ENCODE data around the gene GPC1.

Gene GPC1

GRCh38 chr2:240473211-240473610, 37.7 kb downstream of the GPC1 start:
- no peak overlapping the region for H3K4me3 ChIP-seq (ENCODE audit: low read depth, low read length)
- no peak for TF ChIP-seq CTCF (IDR thresholded peaks at IDR 0.05; ENCODE audit: low read depth, low read length, missing control alignments)
- DNase-seq (ENCODE audit: low read depth), result no peak

GRCh38 chr2:240477916-240478315, 42.5 kb downstream of the GPC1 start:
- H3K4me3 ChIP-seq (ENCODE audit: low read depth, low read length), result no peak overlapping the region
- no peak for TF ChIP-seq CTCF (IDR thresholded peaks at IDR 0.05; ENCODE audit: low read depth, low read length, missing control alignments)
- no peak for DNase-seq (ENCODE audit: low read depth)

GRCh38 chr2:240478346-240479110, 43.1 kb downstream of the GPC1 start:
- H3K4me3 ChIP-seq (ENCODE audit: low read depth, low read length), result no peak overlapping the region
- no peak for TF ChIP-seq CTCF (IDR thresholded peaks at IDR 0.05; ENCODE audit: low read depth, low read length, missing control alignments)
- no peak for DNase-seq (ENCODE audit: low read depth)

- no peak for DNase-seq (ENCODE audit: low read depth)
- no peak for TF ChIP-seq CTCF (IDR thresholded peaks at IDR 0.05; ENCODE audit: low read depth, low read length, missing control alignments)
- no peak overlapping the region for H3K4me3 ChIP-seq (ENCODE audit: low read depth, low read length)
Measured at GRCh38 chr2:240479111-240479501, 43.6 kb downstream of the GPC1 start.

- DNase-seq (ENCODE audit: low read depth), result no peak
- TF ChIP-seq CTCF (IDR thresholded peaks at IDR 0.05; ENCODE audit: low read depth, low read length, missing control alignments), result no peak
- no peak overlapping the region for H3K4me3 ChIP-seq (ENCODE audit: low read depth, low read length)
Measured at GRCh38 chr2:240480834-240481623, 45.6 kb downstream of the GPC1 start.

GRCh38 chr2:240481720-240482119, 46.3 kb downstream of the GPC1 start:
- TF ChIP-seq CTCF (IDR thresholded peaks at IDR 0.05; ENCODE audit: low read depth, low read length, missing control alignments), result no peak
- no peak overlapping the region for H3K4me3 ChIP-seq (ENCODE audit: low read depth, low read length)
- DNase-seq (ENCODE audit: low read depth), result no peak

Measured in GM12864 (cell line).